ENCODE measurements around the gene CEP112. TPM values are rescaled to one million over a fixed set of nuclear protein-coding genes. Genes with fewer than 3 reads are reported as not detected.

Gene CEP112
- total and polyA plus RNA-seq, 2 of the 8 experiments (the other 6 are each of a cell fraction or from before 2014, with no cell fraction given) = 0.62 to 3.1 TPM

DNA sequence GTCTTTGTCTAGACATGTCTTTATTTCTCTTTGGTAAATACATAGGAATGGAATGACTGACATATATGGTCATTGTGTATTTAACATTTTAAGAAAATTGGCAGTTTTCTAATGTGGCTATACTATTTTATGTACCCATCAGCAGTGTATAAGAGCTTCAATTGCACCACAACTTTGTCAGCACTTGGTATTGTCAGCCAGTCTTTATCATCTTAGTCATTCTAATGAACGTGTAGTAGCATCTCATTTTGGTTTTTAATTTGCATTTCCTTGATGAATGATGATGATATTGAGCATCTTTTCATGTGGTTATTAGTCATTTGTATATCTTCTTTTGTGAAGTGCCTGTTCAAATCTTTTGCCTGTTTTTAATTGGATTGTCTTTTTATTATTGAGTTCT is 239.3 kb downstream of the CEP112 start:
- Histone ChIP-seq H2AK5ac (ENCODE audit: low read depth, low read length) (no peak overlapping the region), H3K18ac (ENCODE audit: extremely low read depth, low read length) (no peak overlapping the region), H3K9me3 (ENCODE audit: insufficient read depth in 2 of 2, low read depth in 1 of 2, low read length in 1 of 2) (peaks cover 0 to 5% of the 10 kb centered on the region in 2 experiments; a peak in 1 of 4 replicates), H3K56ac (replicated peaks; ENCODE audit: insufficient read length, low read depth, low read length) (no peak overlapping the region), H4K5ac (ENCODE audit: insufficient read length, low read depth, low read length) (no peak overlapping the region), H3K23me2 (ENCODE audit: low read depth, low read length) (no peaks in the 10 kb centered on the region), H4K20me1 (replicated peaks in 1 of 2; ENCODE audit: control insufficient read depth in 1 of 2, insufficient read depth in 2 of 2, low read length in 2 of 2) (no peaks in the 10 kb centered on the region), H2BK15ac (ENCODE audit: low read length) (no peak overlapping the region), H3K14ac (ENCODE audit: insufficient read length) (no peak overlapping the region), H3K79me2 (ENCODE audit: control insufficient read depth in 1 of 2, insufficient read depth in 2 of 2, low read length in 2 of 2) (no peaks in the 10 kb centered on the region), H2BK120ac (replicated peaks; ENCODE audit: low read depth, low read length) (no peak overlapping the region), H2BK20ac (ENCODE audit: low read length) (no peak overlapping the region), H3K9ac (replicated peaks in 1 of 4; ENCODE audit: extremely low read depth in 1 of 4, low read depth in 3 of 4, low read length in 3 of 4) (no peak overlapping the region), H3K79me1 (ENCODE audit: low read depth, low read length) (no peaks in the 10 kb centered on the region), H3K23ac (ENCODE audit: insufficient read length) (no peak overlapping the region), H2AFZ (ENCODE audit: low read length) (no peak overlapping the region), H2BK12ac (ENCODE audit: low read depth, low read length) (no peak overlapping the region), H3K4me2 (ENCODE audit: insufficient read depth in 1 of 2, low read depth in 2 of 2, low read length in 2 of 2) (no peak overlapping the region), H3K27ac (ENCODE audit: low read depth, low read length) (no peak overlapping the region), H3K4me1 (replicated peaks in 1 of 4; ENCODE audit: control insufficient read depth in 3 of 4, insufficient read depth in 4 of 4, low read length in 3 of 4) (no peaks in the 10 kb centered on the region), H3K27me3 (replicated peaks in 1 of 4; ENCODE audit: control insufficient read depth in 3 of 4, extremely low read depth in 1 of 4, insufficient read depth in 3 of 4, low read length in 3 of 4) (no peaks in the 10 kb centered on the region), H2BK5ac (ENCODE audit: low read depth, low read length) (no peak overlapping the region), H3K4me3 (ENCODE audit: extremely low read depth in 1 of 4, insufficient read depth in 2 of 4, low read depth in 3 of 4, low read length in 4 of 4) (no peak overlapping the region), H3K4ac (replicated peaks; ENCODE audit: insufficient read length, low read depth, low read length) (no peak overlapping the region), H4K8ac (ENCODE audit: extremely low read depth, insufficient read depth, low read length) (no peak overlapping the region), H4K91ac (replicated peaks; ENCODE audit: insufficient read length, low read length) (no peak overlapping the region), H3K36me3 (ENCODE audit: control insufficient read depth in 2 of 4, insufficient read depth in 4 of 4, low read length in 3 of 4) (no peaks in the 10 kb centered on the region)
- FAIRE-seq (no peak), DNase-seq (ENCODE audit: low read depth in 1 of 2, low spot score in 2 of 2) (no peak)
- CTCF ChIA-PET (ENCODE audit: partially characterized antibody) = interaction anchor here (1.0 to 2.4 kb wide), 2 partner anchors 13 to 676 kb away, joined by 4 to 10 read pairs; no protein-coding TSS in a partner anchor
- WGBS, 2 experiments (ENCODE audit: extremely low coverage in 1 of 2, insufficient coverage in 1 of 2, insufficient read length in 1 of 2, insufficient replicate concordance in 2 of 2, low coverage in 1 of 2, low lambda C conversion rate in 2 of 2, missing lambda C conversion rate in 1 of 2) = 85% methylated on average over 1 of the region's 1 CpG; no CpG with 5 or more reads in 1 of the 2 experiments
- TF ChIP-seq, protein P1, sequence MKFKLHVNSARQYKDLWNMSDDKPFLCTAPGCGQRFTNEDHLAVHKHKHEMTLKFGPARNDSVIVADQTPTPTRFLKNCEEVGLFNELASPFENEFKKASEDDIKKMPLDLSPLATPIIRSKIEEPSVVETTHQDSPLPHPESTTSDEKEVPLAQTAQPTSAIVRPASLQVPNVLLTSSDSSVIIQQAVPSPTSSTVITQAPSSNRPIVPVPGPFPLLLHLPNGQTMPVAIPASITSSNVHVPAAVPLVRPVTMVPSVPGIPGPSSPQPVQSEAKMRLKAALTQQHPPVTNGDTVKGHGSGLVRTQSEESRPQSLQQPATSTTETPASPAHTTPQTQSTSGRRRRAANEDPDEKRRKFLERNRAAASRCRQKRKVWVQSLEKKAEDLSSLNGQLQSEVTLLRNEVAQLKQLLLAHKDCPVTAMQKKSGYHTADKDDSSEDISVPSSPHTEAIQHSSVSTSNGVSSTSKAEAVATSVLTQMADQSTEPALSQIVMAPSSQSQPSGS (IDR thresholded peaks at IDR 0.05; ENCODE audit: low read length) = no peak
- TF ChIP-seq SP2 (IDR thresholded peaks at IDR 0.05; ENCODE audit: low read length) (no peak), CHD1 (IDR thresholded peaks at IDR 0.05; ENCODE audit: low read depth, low read length) (no peak), HDAC6 (IDR thresholded peaks at IDR 0.05; ENCODE audit: low read depth, low read length) (no peak)
- POLR2A ChIA-PET (ENCODE audit: partially characterized antibody) = no interaction called here

Measured in H1 (cell line).